Measurements from ENCODE around the gene IFT25.
"Not testable (repeated sequence)": the region's sequence is repeated elsewhere in the genome, so short reads cannot be mapped to it uniquely, and the experiment has no call there.

IFT25 gene

GRCh38 chr1:53883600-53883999, 61.9 kb downstream of the IFT25 start:
- DNase-seq, result not testable (repeated sequence)

GRCh38 chr1:53881853-53882252, 63.6 kb downstream of the IFT25 start:
- not testable (repeated sequence) for DNase-seq

GRCh38 chr1:53878492-53879105, 66.9 kb downstream of the IFT25 start:
- peak; percentile 35 for DNase-seq

- not testable (repeated sequence) for DNase-seq
Measured at GRCh38 chr1:53875150-53875549, 70.3 kb downstream of the IFT25 start.

- DNase-seq, result no peak
Measured at GRCh38 chr1:53871773-53872484, 73.6 kb downstream of the IFT25 start.

All from NCI-H345 (cell line).